GM21619 (cell line): ENCODE measurements around the gene ITPR1.

ENCODE experiments used
- ATAC-seq: cut with Tn5 transposase; IDR thresholded peaks from one replicate; pipeline ENCODE4 v1.9.1; 2021; ENCODE audit not compliant: unreplicated experiment

ITPR1 gene

DNA sequence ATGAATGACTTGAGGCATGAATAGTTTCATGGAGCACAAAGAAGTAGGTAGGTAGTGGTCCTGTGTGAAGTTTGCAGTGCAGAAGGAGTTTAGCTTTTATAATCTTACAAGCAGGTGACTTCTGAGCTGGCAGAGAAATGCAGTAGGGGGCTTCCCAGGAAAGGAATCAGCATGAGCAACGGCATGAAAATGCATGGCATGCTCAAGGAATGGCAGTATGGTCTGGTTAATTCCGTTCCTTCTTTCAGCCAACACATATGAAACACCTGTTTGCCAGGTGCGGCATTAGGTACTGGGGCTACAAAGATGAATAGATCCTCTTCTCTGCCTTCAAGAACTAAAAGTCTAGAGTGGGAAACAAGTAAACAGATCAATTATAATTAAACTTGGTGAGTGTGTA lies 348.1 kb downstream of the ITPR1 start:
- ATAC-seq, result no peak

DNA sequence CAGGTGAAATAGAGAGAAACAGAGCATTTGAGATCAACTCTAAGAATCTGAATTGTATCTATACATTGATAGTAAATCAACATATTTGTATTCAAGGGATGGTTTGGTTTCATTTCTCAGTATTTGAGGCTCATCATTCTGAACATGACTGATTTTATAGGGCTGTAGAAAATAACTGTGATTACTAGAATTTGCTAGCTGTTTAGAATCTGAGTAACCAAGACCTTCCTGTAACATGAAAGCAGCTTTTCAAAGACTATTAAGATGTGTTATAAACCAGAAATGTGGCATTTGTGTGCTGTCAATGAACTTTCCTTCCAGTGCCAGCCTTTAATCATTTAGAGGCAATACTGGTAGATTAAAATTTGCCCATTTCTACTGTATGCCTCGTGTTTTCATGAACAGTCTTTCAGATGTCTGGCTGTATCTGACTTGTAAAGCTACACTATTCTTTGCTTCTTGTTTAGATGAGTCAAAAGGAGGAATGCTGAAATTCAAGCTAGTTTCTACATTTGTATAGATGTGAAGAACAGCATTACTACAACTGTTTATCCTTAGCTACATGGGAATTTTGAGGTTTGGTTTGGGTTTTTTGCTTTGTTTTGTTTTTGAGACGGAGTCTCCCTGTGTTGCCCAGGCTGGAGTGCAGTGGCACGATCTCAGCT lies 348.8 kb downstream of the ITPR1 start:
- no peak for ATAC-seq

DNA sequence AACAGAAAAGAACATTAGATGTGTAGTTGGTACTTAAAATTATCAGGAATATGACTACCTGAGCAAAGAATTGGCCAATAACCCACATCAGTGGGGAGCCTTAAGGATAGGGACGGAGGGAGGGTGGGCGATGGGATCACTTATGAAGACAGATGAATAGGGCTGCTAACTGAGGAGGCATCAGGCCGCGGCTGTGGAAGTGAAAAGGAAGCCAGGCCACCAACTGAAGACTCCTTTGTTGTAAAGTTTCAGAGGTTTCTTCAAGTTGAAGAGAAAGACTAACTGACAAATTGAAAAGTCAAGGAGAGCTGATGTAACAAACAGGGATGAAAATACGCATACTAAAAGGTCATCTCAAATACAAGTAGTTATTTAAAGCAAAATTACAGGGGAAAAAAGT lies 350.5 kb downstream of the ITPR1 start:
- no peak for ATAC-seq

DNA sequence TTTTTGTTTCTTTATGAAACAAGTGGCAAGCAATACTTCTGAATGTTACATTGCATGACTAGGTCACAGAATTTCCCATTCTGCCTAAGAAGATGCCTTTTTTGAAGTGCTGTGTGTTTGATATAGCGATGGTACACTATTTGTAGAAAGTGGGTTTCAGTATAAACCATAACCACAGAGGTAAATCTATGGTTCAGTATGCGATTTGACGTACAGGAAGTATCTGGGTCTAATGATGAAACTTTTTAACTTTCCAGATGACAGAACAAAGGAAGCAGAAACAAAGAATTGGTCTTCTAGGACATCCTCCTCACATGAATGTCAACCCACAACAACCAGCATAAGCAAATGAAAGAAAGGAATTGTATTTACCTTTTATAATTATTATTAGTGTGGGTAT lies 352.7 kb downstream of the ITPR1 start:
- peak; percentile 82 for ATAC-seq

DNA sequence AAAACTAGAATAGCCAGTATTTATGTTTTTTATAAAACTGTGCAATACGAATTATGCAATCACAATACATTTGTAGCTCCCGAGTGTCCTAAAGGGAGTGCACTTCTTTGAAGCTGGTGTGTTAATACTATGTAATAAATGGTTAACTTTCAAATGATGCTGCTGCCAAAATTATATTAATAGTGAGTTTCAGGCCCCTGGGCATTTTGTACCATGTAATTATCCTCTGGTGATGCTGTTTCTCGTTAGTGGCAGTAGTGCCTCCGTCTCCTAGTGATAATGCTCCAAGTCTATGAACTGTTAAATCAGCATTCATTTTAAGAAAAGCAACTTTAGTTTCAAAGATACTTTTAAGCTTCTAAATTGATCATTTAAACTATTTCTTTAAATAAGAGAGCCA lies 353.4 kb downstream of the ITPR1 start:
- no peak for ATAC-seq

DNA sequence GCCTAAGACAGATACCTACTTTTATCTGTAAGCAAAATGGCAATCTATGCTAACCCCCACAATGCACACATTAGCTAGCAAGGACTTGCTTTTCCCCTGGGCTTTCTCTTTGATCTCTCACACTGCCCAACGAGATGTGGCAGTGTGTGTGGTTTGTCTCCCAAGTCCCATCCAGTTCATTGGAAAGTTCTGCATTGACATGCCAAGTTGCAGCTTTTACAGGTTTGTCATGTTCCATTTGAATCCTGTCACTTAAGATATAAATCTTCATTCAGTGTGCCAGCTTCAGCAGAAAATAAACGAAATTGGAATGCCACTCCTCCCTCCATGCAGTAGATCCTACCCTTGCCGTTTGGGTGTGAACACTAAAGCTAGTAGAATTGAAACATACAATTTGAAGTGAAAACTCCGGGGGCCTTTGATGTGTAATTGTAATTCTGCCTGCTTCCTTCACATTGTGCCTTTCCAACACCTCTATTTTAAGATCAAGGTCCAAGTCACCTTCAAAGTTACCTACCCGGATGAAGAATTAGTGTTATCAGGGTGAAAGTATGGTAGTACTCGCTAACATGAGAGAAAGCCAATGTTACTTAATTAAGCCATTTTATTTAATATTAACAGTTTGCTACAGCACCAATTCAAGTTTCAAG lies 355.2 kb downstream of the ITPR1 start:
- ATAC-seq, result no peak

DNA sequence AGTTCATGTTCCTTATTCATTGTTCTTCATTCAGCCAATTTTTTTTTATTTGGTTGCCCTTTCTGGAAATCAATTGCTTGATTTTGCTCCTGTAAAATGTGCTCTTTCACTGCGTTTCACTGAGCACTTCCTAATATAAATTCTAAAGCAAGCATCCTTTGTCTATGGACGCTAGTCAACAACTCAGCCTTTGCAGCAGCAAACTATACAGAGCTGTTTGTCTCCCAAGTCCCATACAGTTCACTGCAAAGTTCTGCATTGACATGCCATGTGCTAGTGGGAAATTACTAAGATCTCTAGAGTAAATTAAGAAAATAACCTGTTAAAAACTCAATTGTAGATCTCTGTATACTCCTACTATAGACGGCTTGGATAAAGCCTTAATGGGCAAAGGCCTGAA lies 356.0 kb downstream of the ITPR1 start:
- ATAC-seq, result no peak

DNA sequence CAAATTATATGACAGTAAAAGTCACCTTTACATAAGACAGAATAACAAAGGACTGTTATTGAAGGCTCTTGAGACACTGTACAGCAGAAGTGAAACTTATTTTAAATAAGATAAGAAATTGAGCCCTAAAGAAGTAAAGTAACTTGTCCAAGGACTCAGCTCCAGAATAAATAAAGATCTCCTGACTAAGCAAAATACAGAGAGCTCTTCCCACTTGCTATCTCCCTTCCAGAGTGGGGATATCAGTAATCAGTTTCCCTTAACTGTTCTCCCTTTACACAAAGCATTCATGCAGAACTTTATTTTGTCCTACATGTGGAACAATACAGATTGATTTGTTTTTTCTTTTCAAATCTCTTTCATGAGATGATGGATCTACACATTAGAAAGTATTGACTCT lies 356.6 kb downstream of the ITPR1 start:
- no peak for ATAC-seq

DNA sequence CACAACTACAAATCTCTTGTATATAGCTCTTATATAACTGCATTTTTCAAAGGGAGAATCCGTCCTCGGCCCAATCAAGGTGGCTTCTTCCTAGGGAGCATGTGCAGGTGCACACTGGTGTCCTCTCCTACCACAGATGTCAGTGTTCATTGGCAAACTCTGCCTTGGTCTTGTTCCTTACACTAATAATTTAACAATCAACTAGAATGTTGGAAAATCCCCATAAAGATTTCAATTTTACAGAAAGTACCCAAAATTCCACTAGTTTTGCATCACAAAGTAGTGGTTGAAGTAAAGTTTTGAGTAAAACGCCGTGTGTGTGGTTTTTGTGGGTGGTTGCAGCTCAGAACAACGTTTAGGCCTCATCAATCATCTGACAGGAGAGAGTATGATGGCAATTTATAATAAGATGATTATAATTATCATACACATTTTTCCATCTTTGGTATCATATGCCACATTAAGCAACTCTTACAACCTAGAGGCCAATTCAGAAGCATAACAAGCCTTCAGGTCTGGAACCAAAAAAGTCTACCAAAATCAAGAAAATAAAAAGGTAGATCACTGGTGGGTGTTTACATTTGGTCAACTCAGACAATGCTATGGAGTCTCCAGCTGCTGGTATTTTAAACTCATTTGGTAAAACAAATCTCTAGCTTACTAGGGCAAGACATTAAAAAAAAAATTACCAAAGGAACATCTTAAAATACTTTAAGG lies 357.2 kb downstream of the ITPR1 start:
- peak; percentile 41 for ATAC-seq

DNA sequence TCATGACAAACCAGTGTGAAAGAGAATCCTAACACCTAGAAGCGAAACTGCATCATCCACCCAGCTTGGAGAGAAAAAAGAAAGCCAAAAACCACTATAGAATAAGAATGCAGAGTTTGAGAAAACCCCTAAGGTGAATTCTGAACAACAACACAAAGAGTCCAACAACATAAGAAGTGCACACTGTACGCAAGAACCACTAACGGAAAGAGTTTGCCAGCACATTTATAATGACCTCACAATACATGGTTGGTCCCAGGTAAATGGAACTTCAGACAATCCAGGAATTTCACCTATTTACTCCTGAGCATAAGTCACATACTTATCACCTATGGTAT lies 357.7 kb downstream of the ITPR1 start:
- peak; percentile 44 for ATAC-seq

DNA sequence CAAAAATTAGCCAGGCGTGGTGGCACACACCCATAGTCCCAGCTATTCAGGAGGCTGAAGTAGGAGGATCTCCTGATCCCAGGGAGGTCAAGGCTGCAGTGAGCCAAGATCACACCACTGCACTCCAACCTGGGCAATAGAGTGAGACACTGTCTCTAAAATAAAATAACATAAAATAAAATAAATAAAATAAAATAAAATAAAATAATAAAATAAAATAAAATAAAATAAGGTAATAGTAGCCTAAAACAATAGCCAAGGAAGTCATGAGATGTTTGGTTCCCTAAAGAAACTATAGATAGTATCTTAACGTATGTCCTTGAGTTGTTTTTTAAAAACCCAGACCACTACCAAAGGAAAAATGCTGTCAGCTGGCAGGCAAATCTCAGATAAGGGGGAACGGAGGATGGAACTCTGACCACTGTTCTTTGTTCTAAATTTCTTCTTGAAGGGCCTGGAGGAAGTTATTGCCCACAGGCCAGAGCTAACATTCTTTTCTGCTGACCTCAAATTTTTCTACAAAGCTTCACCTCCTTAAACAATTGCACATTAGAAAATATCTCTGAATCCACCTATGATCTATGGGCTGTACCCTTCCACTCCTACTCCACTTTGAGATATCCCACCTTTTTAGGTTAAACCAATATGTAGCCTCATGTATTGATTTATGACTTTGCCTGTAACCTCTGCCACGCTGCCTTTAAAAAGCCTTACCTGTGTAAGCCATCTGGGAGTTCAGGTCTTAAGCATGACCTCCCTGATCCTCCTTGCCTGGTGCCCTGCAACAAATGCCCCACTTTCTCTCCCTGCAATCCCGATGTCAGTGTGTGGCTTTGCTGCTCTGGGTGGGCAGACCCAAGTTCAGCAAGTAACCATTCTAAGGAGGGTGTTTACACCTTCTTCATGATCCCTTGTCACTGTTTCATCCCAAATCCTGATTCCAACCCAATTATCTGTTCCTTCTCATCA lies 359.9 kb downstream of the ITPR1 start:
- ATAC-seq, result no peak

DNA sequence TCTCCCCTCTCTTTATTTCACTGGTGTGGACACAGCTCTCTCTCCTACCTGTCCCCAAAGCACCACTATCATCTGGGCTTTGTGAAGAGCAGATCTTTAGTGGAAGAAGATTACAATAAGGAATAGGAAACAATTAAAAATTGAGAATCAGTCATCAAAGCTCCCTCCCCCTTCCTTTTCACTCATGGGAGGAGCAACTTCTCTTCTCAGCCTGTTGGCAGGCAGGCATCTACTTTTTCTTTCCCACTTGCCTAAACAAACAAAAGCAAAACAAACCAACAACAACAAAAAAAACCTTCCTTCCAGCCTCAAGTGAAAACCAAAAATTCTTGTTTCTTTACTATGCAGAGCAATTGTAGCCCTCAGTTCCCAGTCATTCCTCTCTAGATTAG lies 360.6 kb downstream of the ITPR1 start:
- ATAC-seq, result no peak

DNA sequence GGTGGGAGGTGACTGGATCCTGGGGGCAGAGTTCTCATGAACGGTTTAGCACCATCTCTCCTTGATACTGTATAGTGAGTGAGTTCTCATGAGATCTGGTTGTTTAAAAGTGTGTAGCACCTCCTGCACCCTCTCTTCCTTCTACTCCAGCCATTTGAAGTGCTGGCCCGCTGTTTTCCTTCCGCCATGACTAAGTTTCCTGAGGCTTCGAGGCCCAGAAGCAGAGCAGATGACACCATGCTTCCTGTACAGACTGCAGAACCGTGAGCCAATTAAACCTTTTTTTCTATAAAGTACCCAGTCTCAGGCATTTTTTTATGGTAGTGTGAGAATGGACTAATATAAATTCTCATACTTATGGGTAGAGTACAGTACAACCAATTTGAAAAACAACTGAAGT lies 362.5 kb downstream of the ITPR1 start:
- no peak for ATAC-seq

DNA sequence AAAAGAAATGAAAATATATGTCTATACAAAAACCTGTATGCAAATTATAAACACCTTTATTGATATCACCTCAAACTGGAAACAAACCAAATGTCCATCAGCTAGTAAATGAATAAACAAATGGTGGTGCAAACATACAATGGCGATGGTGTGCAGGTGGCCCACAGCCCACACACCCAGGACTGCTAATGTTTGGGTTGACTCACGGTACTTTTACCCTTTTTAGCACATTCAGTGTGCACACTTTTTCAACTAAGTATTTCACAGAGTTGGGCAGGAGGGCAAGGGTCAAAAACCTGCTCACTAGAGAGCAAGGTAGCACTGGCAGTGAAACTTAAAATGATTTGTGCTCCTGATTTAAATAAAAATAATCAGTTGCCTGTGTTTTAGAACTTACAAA lies 363.0 kb downstream of the ITPR1 start:
- ATAC-seq, result no peak

DNA sequence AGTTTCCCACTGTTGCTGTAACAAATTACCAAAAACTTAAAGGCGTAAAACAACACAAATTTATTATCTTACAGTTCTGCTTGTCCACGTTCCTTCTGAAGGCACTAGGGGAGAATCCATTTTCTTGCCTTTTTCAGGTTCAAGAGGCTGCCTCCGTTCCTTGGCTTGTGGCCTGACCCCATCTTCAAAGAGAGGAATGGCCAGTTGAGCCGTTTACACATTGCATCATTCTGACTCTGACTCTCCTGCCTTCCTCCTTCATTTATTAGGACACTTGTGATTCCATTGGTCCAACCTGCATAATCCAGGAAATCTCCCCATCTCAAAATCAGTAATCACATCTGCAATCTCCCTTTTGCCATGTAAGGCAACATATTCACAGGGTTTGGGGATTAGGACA lies 363.4 kb downstream of the ITPR1 start:
- ATAC-seq, result no peak

DNA sequence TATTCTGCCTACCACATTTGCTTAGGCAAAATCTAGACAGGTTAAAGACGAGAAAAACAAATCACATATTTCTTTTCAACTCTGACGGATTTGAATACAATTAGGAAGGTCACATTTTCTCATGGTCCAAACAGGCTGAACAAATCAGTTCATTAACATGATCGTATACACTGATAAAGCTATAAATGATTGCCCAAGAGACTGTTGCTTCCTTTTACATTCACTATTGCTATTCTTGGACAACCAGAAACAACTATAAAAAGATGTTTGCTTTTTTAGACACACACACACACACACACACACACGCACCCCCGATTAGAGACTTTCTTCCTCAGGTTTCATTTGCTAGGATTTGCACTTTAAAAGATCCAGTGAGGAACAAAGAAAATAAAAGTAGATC lies 363.8 kb downstream of the ITPR1 start:
- no peak for ATAC-seq

DNA sequence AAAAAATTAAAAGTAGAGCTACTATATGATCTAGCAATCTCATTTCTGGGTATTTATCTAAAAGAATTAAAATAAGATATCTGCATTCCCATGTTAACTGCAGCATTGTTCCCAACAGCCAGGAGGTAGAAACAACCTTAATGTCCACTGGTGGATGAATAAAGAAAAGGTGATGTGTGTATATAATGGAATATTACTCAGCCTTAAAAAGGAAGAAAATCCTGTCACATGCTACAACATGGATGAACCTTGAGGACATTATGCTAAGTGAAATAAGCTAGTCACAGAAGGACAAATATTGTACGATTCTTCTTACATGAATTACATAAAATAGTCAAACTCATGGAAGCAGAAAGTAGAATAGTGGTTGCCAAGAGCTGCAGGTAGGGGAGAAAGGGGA lies 366.6 kb downstream of the ITPR1 start:
- ATAC-seq, result no peak

DNA sequence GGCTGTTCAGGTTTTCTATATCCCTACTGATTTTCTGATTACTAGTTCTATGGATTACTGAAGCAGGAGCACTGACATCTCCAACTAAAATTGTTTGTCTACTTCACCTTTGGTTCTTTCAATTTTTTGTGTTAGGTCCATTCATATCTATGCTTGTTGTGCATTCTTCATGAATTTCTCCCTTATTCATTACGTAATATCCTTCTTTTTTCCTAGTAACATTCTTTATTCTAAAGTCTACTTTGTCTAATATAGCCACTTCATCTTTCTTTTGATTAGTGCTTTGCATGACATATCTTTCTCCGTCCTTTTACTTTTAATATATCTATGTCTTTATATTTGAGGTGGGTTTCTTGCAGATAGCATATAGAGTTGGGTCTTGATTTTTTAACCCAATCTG lies 369.8 kb downstream of the ITPR1 start:
- ATAC-seq, result no peak

DNA sequence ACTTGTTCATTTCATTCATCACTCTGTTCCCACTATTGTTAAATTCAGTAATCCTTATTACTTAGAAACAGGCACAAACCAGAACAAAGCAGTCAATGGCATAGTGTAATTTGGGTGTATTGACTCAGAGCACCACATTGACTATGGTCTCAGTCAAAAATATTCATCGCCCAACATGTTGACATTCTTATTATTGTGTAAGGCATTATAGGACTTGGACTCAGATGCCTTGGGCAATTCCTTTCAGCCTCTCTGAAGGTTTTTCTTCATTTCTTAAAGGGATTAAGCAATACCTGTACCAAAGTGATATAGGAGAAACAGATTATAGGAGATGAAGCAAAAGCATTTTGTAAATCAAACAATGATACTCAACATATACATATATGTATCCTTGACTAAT lies 371.4 kb downstream of the ITPR1 start:
- ATAC-seq, result no peak

DNA sequence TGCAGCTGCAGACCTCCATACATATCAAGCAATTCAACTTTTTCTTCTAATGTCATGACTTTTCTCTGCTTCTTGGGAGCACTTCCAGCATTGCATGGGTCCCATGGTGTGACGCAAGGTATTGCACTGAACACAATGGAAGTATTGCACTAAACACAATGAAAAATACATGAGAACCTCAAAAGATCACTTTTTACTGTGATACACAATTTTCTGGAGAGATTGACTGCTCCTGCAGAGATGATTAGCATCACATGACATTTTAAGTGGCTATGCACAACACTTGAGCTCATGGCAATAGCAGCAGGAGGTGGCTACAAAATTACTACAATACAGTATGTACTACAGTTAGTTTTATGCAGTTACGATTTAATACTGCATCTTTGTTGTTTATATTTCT lies 372.6 kb downstream of the ITPR1 start:
- ATAC-seq, result no peak

DNA sequence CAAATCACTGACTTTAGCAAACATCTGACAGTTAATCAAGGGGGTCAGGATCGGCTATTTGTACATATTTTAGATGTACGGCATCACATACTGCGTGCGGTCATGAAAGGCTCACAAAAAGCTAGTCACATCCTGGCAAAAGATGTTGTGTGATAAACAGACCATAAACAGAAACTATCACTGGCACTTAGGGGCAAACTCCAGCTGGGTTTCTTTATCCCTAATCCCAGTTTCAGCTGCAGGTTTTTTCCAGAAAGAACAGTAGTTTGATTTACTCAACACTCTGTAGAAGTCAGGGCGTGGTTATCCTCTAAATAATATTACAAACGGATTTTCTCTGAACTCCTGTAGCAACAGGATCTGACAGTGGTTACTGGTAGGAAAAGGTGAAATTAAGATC lies 373.7 kb downstream of the ITPR1 start:
- ATAC-seq, result no peak
